Upper lobe of right lung (tissue), 1 donor: Measurements from ENCODE around the gene LCE3B. TPM values are rescaled to one million over a fixed set of nuclear protein-coding genes. Genes with fewer than 3 reads are reported as not detected.
"Not testable (repeated sequence)": the region's sequence is repeated elsewhere in the genome, so short reads cannot be mapped to it uniquely, and the experiment has no call there.

ENCODE experiments used
- ATAC-seq: fragments of 200-7000 bp; cut with Tn5 transposase; one replicate; pipeline ENCODE4 v1.9.1; 2020; ENCODE audit warnings: mild to moderate bottlenecking, moderate library complexity
- DNase-seq: peaks from one replicate; pipeline ENCODE4 v3.0.0-alpha.2; 2020
- H3K27ac ChIP-seq: fragments of 200-600 bp; one replicate; pipeline ENCODE4 v1.8.0; 2022
- H3K27me3 ChIP-seq: fragments of 200-600 bp; one replicate; pipeline ENCODE4 v1.8.0; 2022; ENCODE audit warnings: mild to moderate bottlenecking
- H3K36me3 ChIP-seq: fragments of 200-600 bp; one replicate; pipeline ENCODE4 v1.8.0; 2022
- H3K4me1 ChIP-seq: fragments of 200-600 bp; one replicate; pipeline ENCODE4 v1.8.0; 2022
- H3K4me3 ChIP-seq: fragments of 200-600 bp; one replicate; pipeline ENCODE4 v1.8.0; 2022; ENCODE audit warnings: mild to moderate bottlenecking
- H3K9me3 ChIP-seq: fragments of 200-600 bp; one replicate; pipeline ENCODE4 v1.8.0; 2022
- intact Hi-C: fragments of 100-400 bp; cut with DNase I; formaldehyde crosslinking; loops from one replicate; pipeline ENCODE4 v1.11.0; 2022
- long read RNA-seq: library from polyadenylated mRNA; unstranded; transcript quantifications from one replicate; pipeline ENCODE4 v2.0.0, GENCODE V29; 2021
- total RNA-seq: library from RNA; stranded (reverse); fragmentation: NEBNext Ultra II Directional; extraction: Animal tissue kit (Norgen Biotek cat#: 25700); gene quantifications from one replicate; pipeline ENCODE4 v1.2.1, GENCODE V29; 2021
- TF ChIP-seq, protein P1 (sequence below): fragments of 200-600 bp; IDR thresholded peaks from one replicate; pipeline ENCODE4 v1.8.0; 2022; ENCODE audit warnings: antibody characterized with exemption
- donor health status: DM: no; HTN: yes; CAD: no; lungs with severe emphysema.

The LCE3B gene, protein sequence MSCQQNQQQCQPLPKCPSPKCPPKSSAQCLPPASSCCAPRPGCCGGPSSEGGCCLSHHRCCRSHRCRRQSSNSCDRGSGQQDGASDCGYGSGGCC
- total RNA-seq: not detected
- long read RNA-seq: 0 reads

GRCh38 chr1:152613511-152613910 is at the start of gene LCE3B:
LCE3B (plus strand) TSS chr1:152613811; CDS start chr1:152613811, 0 bp downstream.
- intact Hi-C loops: no loop called here
- ATAC-seq: no peak
- Histone ChIP-seq H3K27me3 (no peaks in the 10 kb centered on the region), H3K36me3 (no peaks in the 10 kb centered on the region), H3K9me3 (peaks cover 10% of the 10 kb centered on the region), H3K4me3 (no peak within 1 kb of the TSS), H3K4me1 (no peaks in the 10 kb centered on the region), H3K27ac (no peak within 1 kb of the TSS)
- TF ChIP-seq, protein P1, sequence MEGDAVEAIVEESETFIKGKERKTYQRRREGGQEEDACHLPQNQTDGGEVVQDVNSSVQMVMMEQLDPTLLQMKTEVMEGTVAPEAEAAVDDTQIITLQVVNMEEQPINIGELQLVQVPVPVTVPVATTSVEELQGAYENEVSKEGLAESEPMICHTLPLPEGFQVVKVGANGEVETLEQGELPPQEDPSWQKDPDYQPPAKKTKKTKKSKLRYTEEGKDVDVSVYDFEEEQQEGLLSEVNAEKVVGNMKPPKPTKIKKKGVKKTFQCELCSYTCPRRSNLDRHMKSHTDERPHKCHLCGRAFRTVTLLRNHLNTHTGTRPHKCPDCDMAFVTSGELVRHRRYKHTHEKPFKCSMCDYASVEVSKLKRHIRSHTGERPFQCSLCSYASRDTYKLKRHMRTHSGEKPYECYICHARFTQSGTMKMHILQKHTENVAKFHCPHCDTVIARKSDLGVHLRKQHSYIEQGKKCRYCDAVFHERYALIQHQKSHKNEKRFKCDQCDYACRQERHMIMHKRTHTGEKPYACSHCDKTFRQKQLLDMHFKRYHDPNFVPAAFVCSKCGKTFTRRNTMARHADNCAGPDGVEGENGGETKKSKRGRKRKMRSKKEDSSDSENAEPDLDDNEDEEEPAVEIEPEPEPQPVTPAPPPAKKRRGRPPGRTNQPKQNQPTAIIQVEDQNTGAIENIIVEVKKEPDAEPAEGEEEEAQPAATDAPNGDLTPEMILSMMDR: no peak
- DNase-seq: no peak

DNA sequence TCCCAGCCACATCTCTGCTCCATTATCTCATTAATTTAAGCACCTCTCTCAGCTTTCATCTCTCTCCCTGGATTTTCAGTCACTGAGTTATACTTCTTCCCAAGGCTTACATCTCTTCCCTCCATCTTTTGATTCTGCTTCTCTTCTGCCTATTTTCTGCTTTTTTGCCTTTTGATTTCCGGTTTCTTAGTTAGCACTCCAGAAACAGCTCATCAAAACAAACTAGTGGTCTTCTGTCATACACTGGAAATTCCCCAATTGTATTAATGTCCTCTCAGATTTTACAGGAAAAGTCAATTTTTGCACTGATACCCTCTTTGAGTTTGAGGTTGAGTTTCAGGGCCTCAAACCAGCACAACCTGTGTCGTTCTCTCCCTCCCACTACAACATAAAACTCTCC is 48.5 kb upstream of the LCE3B start:
- no peak for ATAC-seq
- no peak for DNase-seq
- no peak overlapping the region for H3K4me3 ChIP-seq
- no peaks in the 10 kb centered on the region for H3K27me3 ChIP-seq
- H3K9me3 ChIP-seq: peaks cover 8% of the 10 kb centered on the region
- H3K36me3 ChIP-seq: no peaks in the 10 kb centered on the region
- no peak overlapping the region for H3K27ac ChIP-seq
- intact Hi-C loops: no loop called here
- TF ChIP-seq, protein P1: no peak
- no peaks in the 10 kb centered on the region for H3K4me1 ChIP-seq

DNA sequence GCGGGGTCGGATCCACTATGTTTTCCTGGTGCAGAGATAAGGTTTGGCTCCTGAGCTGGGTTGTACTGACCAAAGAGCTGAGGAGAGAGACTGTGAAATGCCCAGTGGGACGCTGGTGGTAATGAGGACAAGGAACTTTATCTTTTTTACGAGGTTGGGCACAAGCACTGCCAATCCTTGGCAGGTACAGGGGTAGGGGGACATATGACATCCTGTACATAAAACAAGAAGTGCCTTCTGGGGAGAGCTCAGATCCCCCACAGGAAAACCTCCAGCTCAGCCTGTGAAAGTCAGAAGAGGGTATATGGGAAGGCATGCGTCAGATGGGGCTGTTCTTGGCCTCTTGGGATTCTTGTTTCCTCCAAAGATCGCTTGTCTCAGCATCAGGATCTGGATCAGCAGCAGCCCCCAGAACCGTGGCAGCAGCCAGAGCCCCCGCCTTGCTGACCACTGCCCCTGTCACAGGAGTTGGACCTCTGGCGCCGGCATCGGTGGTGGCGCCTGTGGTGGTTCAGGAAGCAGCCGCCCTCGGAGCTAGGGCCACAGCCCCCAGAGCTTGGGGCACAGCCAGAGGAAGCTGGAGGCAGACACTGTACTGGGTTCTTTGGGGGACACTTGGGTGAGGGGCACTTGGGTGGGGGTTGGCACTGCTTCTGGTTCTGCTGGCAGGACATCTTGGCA is 47.9 kb upstream of the LCE3B start:
- no peak for ATAC-seq
- H3K36me3 ChIP-seq: no peaks in the 10 kb centered on the region

DNA sequence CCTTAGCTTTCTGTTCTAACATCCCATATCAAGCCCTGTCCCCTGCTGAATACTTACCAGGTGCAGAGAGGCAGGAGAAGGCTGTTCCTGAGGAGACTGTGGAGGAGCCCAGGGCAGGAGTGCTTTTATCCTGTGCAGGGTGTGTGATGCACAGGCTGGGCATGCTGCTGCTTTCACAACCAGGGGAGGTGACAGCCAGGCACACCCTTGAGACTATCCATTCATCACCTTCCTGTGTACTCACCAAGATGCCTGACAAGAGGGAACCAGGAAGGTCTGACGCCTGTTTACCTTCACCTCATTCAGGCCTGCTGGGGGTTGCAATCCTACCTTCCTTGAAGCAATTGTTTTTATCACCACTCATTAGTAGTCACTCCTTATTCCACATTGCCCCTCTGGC is 46.9 kb upstream of the LCE3B start, which contains the start of gene LCE3E:
LCE3E (minus strand) TSS at position 100 of the 400 bp plus-strand sequence. CDS start 572 bp downstream, outside the sequence.
- peaks cover 4% of the 10 kb centered on the region for H3K27me3 ChIP-seq
- H3K9me3 ChIP-seq: peaks cover 8% of the 10 kb centered on the region
- H3K4me3 ChIP-seq: no peak within 1 kb of the TSS
- no peaks in the 10 kb centered on the region for H3K36me3 ChIP-seq
- no peak for DNase-seq
- no peak within 1 kb of the TSS for H3K27ac ChIP-seq
- ATAC-seq: no peak
- TF ChIP-seq, protein P1: no peak
- H3K4me1 ChIP-seq: no peaks in the 10 kb centered on the region
- intact Hi-C loops: no loop called here

More for the DNA sequence above, 47.9 kb upstream of the LCE3B start:
- H3K27ac ChIP-seq: no peak overlapping the region
- no peak overlapping the region for H3K4me3 ChIP-seq
- TF ChIP-seq, protein P1: no peak
- no peaks in the 10 kb centered on the region for H3K4me1 ChIP-seq
- no peaks in the 10 kb centered on the region for H3K27me3 ChIP-seq
- peaks cover 8% of the 10 kb centered on the region for H3K9me3 ChIP-seq
- DNase-seq: no peak
- intact Hi-C loops: no loop called here

GRCh38 chr1:152577168-152577567 is 36.4 kb upstream of the LCE3B start:
- DNase-seq (no peak), ATAC-seq (no peak)
- H3K4me1 ChIP-seq: no peaks in the 10 kb centered on the region
- TF ChIP-seq, protein P1: no peak
- no peak overlapping the region for H3K27ac ChIP-seq
- H3K4me3 ChIP-seq: no peak overlapping the region
- no peaks in the 10 kb centered on the region for H3K9me3 ChIP-seq
- intact Hi-C loops: no loop called here
- no peaks in the 10 kb centered on the region for H3K27me3 ChIP-seq
- no peaks in the 10 kb centered on the region for H3K36me3 ChIP-seq

GRCh38 chr1:152579526-152579925 is 34.1 kb upstream of the LCE3B start:
- H3K27me3 ChIP-seq, H3K36me3 ChIP-seq, H3K4me3 ChIP-seq, DNase-seq, ATAC-seq, H3K4me1 ChIP-seq, H3K9me3 ChIP-seq, intact Hi-C loops, H3K27ac ChIP-seq: not testable (repeated sequence)
